Karpas-422 (cell line): ENCODE results near the gene TLCD2. TPM values are rescaled to one million over a fixed set of nuclear protein-coding genes. Genes with fewer than 3 reads are reported as not detected.

Source experiments
- DNase-seq: peaks from one replicate; pipeline ENCODE4 v3.0.0-alpha.2; 2015
- H2AFZ ChIP-seq: fragments of 200-600 bp; sonication (generic); 2 replicates; pipeline ENCODE4 v1.6.1; 2014; ENCODE audit warnings: antibody characterized with exemption, low read length, mixed read lengths
- H3K27ac ChIP-seq: fragments of 200-600 bp; sonication (generic); 2 replicates; pipeline ENCODE4 v1.5.1; 2014; ENCODE audit warnings: mild to moderate bottlenecking, low read length, moderate library complexity
- H3K27me3 ChIP-seq: fragments of 200-600 bp; sonication (generic); 2 replicates; pipeline ENCODE4 v1.6.1; 2014; ENCODE audit warnings: low read length, mixed read lengths
- H3K36me3 ChIP-seq: fragments of 200-600 bp; sonication (generic); 2 replicates; pipeline ENCODE4 v1.6.1; 2014; ENCODE audit warnings: low read length, mixed read lengths; ENCODE audit not compliant: insufficient read depth
- H3K4me1 ChIP-seq: fragments of 200-600 bp; sonication (generic); 2 replicates; pipeline ENCODE4 v1.6.1; 2014; ENCODE audit warnings: mild to moderate bottlenecking, low read length, mixed read lengths
- H3K4me2 ChIP-seq: fragments of 200-600 bp; sonication (generic); 2 replicates; pipeline ENCODE4 v1.6.1; 2014; ENCODE audit warnings: low read length, low read depth, mild to moderate bottlenecking; ENCODE audit not compliant: poor library complexity, severe bottlenecking
- H3K4me3 ChIP-seq: fragments of 200-600 bp; sonication (generic); 2 replicates; pipeline ENCODE4 v1.5.1; 2014; ENCODE audit warnings: mild to moderate bottlenecking, antibody characterized with exemption, low read length, mixed read lengths
- H3K79me2 ChIP-seq: fragments of 200-600 bp; sonication (generic); 2 replicates; pipeline ENCODE4 v1.6.1; 2014; ENCODE audit warnings: mild to moderate bottlenecking, low read length, mixed read lengths
- H3K9ac ChIP-seq: fragments of 200-600 bp; sonication (generic); 2 replicates; pipeline ENCODE4 v1.6.0; 2014; ENCODE audit warnings: low read length
- H3K9me2 ChIP-seq: fragments of 200-600 bp; sonication (generic), shearing (Covaris generic); replicated peaks from 2 replicates; pipeline ENCODE4 v1.6.0; 2014; ENCODE audit warnings: mild to moderate bottlenecking, low read length, moderate library complexity; ENCODE audit not compliant: insufficient read depth
- H3K9me3 ChIP-seq: fragments of 300-700, 200-600 bp; sonication (generic); 2 replicates; pipeline ENCODE4 v1.6.1; 2014; ENCODE audit warnings: low read length, mixed read lengths
- H4K20me1 ChIP-seq: fragments of 200-600 bp; sonication (generic); 2 replicates; pipeline ENCODE4 v1.6.1; 2014; ENCODE audit warnings: mild to moderate bottlenecking, antibody characterized with exemption, low read length, low read depth; ENCODE audit not compliant: insufficient read depth
- total RNA-seq: library from RNA; depleted of rRNA; stranded (reverse); fragments of >200 nt; shearing (Covaris generic); gene quantifications from 2 replicates; pipeline ENCODE4 v1.2.3, GENCODE V29; 2014; ENCODE audit warnings: low replicate concordance; rRNA removed

The TLCD2 gene
- not detected in 2 replicates for total RNA-seq

- H2AFZ ChIP-seq = no peak within 1 kb of the TSS
- no peaks in the 10 kb centered on the region for H3K36me3 ChIP-seq
- no peak within 1 kb of the TSS for H3K4me3 ChIP-seq
- H3K79me2 ChIP-seq = no peaks in the 10 kb centered on the region
- no peak within 1 kb of the TSS for H3K4me2 ChIP-seq
- no peak for DNase-seq
- no peaks in the 10 kb centered on the region; the same call in 1 of the 2 replicates for H4K20me1 ChIP-seq
- no peak within 1 kb of the TSS for H3K27ac ChIP-seq
- no peaks in the 10 kb centered on the region for H3K27me3 ChIP-seq
- no peaks in the 10 kb centered on the region for H3K9me2 ChIP-seq
- H3K4me1 ChIP-seq = peaks cover 7% of the 10 kb centered on the region
- no peaks in the 10 kb centered on the region for H3K9me3 ChIP-seq
- no peak within 1 kb of the TSS for H3K9ac ChIP-seq
Measured at GRCh38 chr17:1709971-1710806, at the start of gene TLCD2. TSS of gene TLCD2 (minus strand) at chr17:1710377. CDS start at chr17:1710242, 135 bp downstream.

GRCh38 chr17:1759529-1759928 is 49.4 kb upstream of the TLCD2 start:
- no peaks in the 10 kb centered on the region for H3K79me2 ChIP-seq
- DNase-seq = no peak
- H3K4me3 ChIP-seq = no peak overlapping the region
- peaks cover 15% of the 10 kb centered on the region for H3K4me1 ChIP-seq
- no peak overlapping the region for H3K9ac ChIP-seq
- no peaks in the 10 kb centered on the region for H3K36me3 ChIP-seq
- H3K27ac ChIP-seq = no peak overlapping the region
- no peaks in the 10 kb centered on the region for H4K20me1 ChIP-seq
- H3K9me2 ChIP-seq = no peaks in the 10 kb centered on the region
- H3K27me3 ChIP-seq = no peaks in the 10 kb centered on the region
- H2AFZ ChIP-seq = no peak overlapping the region
- no peak overlapping the region for H3K4me2 ChIP-seq
- H3K9me3 ChIP-seq = no peaks in the 10 kb centered on the region

- Histone ChIP-seq H3K79me2 (no peaks in the 10 kb centered on the region), H3K9me3 (no peaks in the 10 kb centered on the region), H3K9ac (no peak overlapping the region), H3K4me2 (no peak overlapping the region), H3K4me3 (no peak overlapping the region), H4K20me1 (no peaks in the 10 kb centered on the region), H3K27ac (no peak overlapping the region), H3K27me3 (no peaks in the 10 kb centered on the region), H3K36me3 (no peaks in the 10 kb centered on the region), H3K4me1 (peaks cover 15% of the 10 kb centered on the region), H3K9me2 (no peaks in the 10 kb centered on the region), H2AFZ (no peak overlapping the region)
- DNase-seq = no peak
Measured at GRCh38 chr17:1758807-1759206, 48.6 kb upstream of the TLCD2 start.

- H3K27me3 ChIP-seq = no peaks in the 10 kb centered on the region
- H2AFZ ChIP-seq = no peak overlapping the region
- H3K9ac ChIP-seq = no peak overlapping the region
- H3K79me2 ChIP-seq = no peaks in the 10 kb centered on the region
- no peaks in the 10 kb centered on the region for H4K20me1 ChIP-seq
- no peaks in the 10 kb centered on the region for H3K36me3 ChIP-seq
- H3K9me2 ChIP-seq = no peaks in the 10 kb centered on the region
- H3K4me3 ChIP-seq = no peak overlapping the region
- no peak for DNase-seq
- H3K27ac ChIP-seq = no peak overlapping the region
- 0 out of 2 replicates have a peak, but pooled peaks cover 3% of the 10 kb centered on the region for H3K4me1 ChIP-seq
- no peaks in the 10 kb centered on the region for H3K9me3 ChIP-seq
- H3K4me2 ChIP-seq = no peak overlapping the region
Measured at GRCh38 chr17:1755827-1756262, 45.7 kb upstream of the TLCD2 start.

GRCh38 chr17:1755252-1755826 is 45.2 kb upstream of the TLCD2 start:
- H3K9ac ChIP-seq = no peak overlapping the region
- no peaks in the 10 kb centered on the region for H3K9me3 ChIP-seq
- no peaks in the 10 kb centered on the region for H3K79me2 ChIP-seq
- H3K4me1 ChIP-seq = 0 out of 2 replicates have a peak, but pooled peaks cover 3% of the 10 kb centered on the region
- H3K9me2 ChIP-seq = no peaks in the 10 kb centered on the region
- no peak for DNase-seq
- no peak overlapping the region for H2AFZ ChIP-seq
- no peaks in the 10 kb centered on the region for H3K36me3 ChIP-seq
- H4K20me1 ChIP-seq = no peaks in the 10 kb centered on the region
- H3K4me2 ChIP-seq = no peak overlapping the region
- no peak overlapping the region for H3K4me3 ChIP-seq
- no peaks in the 10 kb centered on the region for H3K27me3 ChIP-seq
- H3K27ac ChIP-seq = no peak overlapping the region

- Histone ChIP-seq H4K20me1 (no peaks in the 10 kb centered on the region), H3K27ac (no peak overlapping the region), H3K9ac (no peak overlapping the region), H3K9me3 (no peaks in the 10 kb centered on the region), H3K9me2 (no peaks in the 10 kb centered on the region), H2AFZ (no peak overlapping the region), H3K4me2 (no peak overlapping the region), H3K27me3 (no peaks in the 10 kb centered on the region), H3K4me3 (no peak overlapping the region), H3K79me2 (no peaks in the 10 kb centered on the region), H3K36me3 (no peaks in the 10 kb centered on the region), H3K4me1 (peaks cover 5% of the 10 kb centered on the region; the same call in 1 of the 2 replicates)
- peak; percentile 37 for DNase-seq
Measured at GRCh38 chr17:1754430-1755112, 44.4 kb upstream of the TLCD2 start.

GRCh38 chr17:1753767-1754429 is 43.7 kb upstream of the TLCD2 start:
- H2AFZ ChIP-seq = no peak overlapping the region
- H3K27me3 ChIP-seq = no peaks in the 10 kb centered on the region
- H3K4me1 ChIP-seq = peaks cover 6% of the 10 kb centered on the region; the same call in 1 of the 2 replicates
- no peaks in the 10 kb centered on the region for H4K20me1 ChIP-seq
- no peaks in the 10 kb centered on the region for H3K36me3 ChIP-seq
- no peaks in the 10 kb centered on the region for H3K9me3 ChIP-seq
- no peak for DNase-seq
- H3K27ac ChIP-seq = no peak overlapping the region
- no peak overlapping the region for H3K4me3 ChIP-seq
- no peaks in the 10 kb centered on the region for H3K9me2 ChIP-seq
- H3K4me2 ChIP-seq = no peak overlapping the region
- H3K9ac ChIP-seq = no peak overlapping the region
- no peaks in the 10 kb centered on the region for H3K79me2 ChIP-seq
